GM15510 (cell line): ENCODE results near the gene ZNF296.

Experiments
- POLR2A ChIP-seq: IDR thresholded peaks from 3 replicates; pipeline ENCODE4 v1.6.1; 2011; ENCODE audit warnings: borderline replicate concordance; ENCODE audit not compliant: insufficient read length; ENCODE audit errors: extremely low read depth

ZNF296 gene

GRCh38 chr19:45059258-45059965 lies 16.9 kb downstream of the ZNF296 start:
- no peak for TF ChIP-seq POLR2A

- no peak for TF ChIP-seq POLR2A
Measured at GRCh38 chr19:45058622-45059159, 17.6 kb downstream of the ZNF296 start.

GRCh38 chr19:45057444-45057843 lies 18.8 kb downstream of the ZNF296 start:
- no peak for TF ChIP-seq POLR2A

- TF ChIP-seq POLR2A, result no peak
Measured at GRCh38 chr19:45056831-45057230, 19.4 kb downstream of the ZNF296 start.

- TF ChIP-seq POLR2A, result no peak
Measured at GRCh38 chr19:45051929-45052579, 24.2 kb downstream of the ZNF296 start.

GRCh38 chr19:45050036-45050435 lies 26.2 kb downstream of the ZNF296 start:
- no peak for TF ChIP-seq POLR2A

GRCh38 chr19:45049073-45049736 lies 27.1 kb downstream of the ZNF296 start:
- no peak for TF ChIP-seq POLR2A

GRCh38 chr19:45047188-45047797 lies 29.0 kb downstream of the ZNF296 start:
- TF ChIP-seq POLR2A, result no peak

GRCh38 chr19:45046355-45046754 lies 29.9 kb downstream of the ZNF296 start:
- no peak for TF ChIP-seq POLR2A

- no peak for TF ChIP-seq POLR2A
Measured at GRCh38 chr19:45045671-45046353, 30.5 kb downstream of the ZNF296 start.

- TF ChIP-seq POLR2A, result no peak
Measured at GRCh38 chr19:45041125-45041524, 35.2 kb downstream of the ZNF296 start.

GRCh38 chr19:45040059-45040771 lies 36.1 kb downstream of the ZNF296 start:
- no peak for TF ChIP-seq POLR2A

- peak; percentile 95 for TF ChIP-seq POLR2A
Measured at GRCh38 chr19:45038931-45039893, 37.1 kb downstream of the ZNF296 start, which contains the start of gene CLASRP. CLASRP (plus strand) TSS chr19:45039045; CDS start chr19:45040213, 1,168 bp downstream.
